Measurements from ENCODE around the gene CTBP1. TPM values are rescaled to one million over a fixed set of nuclear protein-coding genes. Genes with fewer than 3 reads are reported as not detected.

CTBP1 gene
- total and polyA plus RNA-seq, 2 of the 8 experiments (the other 6 are each of a cell fraction or from before 2014, with no cell fraction given): 128 to 185 TPM

DNA sequence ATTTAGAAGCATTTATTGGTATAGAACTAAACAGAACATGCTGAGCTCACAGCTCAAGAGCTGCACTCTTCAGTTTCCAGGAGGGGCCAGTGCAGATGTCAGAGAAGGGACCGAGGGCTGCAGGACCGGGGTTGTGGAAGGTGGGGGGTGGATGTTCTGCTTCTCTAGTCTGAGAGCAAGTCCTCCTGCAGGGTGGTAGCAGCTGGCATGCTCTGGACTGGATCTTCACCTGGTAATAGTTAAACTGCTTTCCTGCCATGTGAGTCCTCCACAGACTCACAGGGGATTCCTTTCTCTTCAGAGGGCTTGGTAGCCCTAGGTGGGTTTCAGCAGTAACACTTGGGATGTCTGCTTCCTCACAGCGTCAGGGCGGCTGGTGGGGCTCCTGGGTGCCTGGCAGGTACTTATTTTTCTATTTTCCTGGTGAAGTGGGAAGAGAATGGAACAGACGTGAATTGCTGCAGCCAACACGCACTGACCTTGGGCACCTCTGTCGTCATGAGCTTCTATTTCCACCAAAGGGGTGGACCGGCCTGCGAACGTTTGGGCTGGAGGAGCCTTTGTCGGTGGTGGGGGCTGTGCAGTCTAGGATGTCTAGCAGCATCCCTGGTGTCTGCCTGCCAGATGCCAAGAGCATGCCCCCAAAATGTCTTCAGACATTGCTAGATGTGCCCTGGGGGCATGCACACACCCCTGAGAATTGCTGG, 43.2 kb upstream of the CTBP1 start:
- Histone ChIP-seq H2BK12ac (ENCODE audit: low read depth, low read length) (0 out of 2 replicates have a peak overlapping the region, but pooled peaks have one; percentile 39), H3K4ac (replicated peaks; ENCODE audit: insufficient read length, low read depth, low read length) (no peak overlapping the region), H3K18ac (ENCODE audit: extremely low read depth, low read length) (no peak overlapping the region), H3K9me3 (ENCODE audit: insufficient read depth in 2 of 2, low read depth in 1 of 2, low read length in 1 of 2) (no peaks in the 10 kb centered on the region), H3K4me2 (ENCODE audit: insufficient read depth in 1 of 2, low read depth in 2 of 2, low read length in 2 of 2) (no peak overlapping the region; a peak in 1 of 4 replicates), H4K5ac (ENCODE audit: insufficient read length, low read depth, low read length) (no peak overlapping the region), H3K79me1 (ENCODE audit: low read depth, low read length) (peaks cover 25% of the 10 kb centered on the region), H3K9ac (replicated peaks in 1 of 4; ENCODE audit: extremely low read depth in 1 of 4, low read depth in 3 of 4, low read length in 3 of 4) (no peak overlapping the region; a peak in 1 of 7 replicates), H3K27ac (ENCODE audit: low read depth, low read length) (no peak overlapping the region), H3K27me3 (replicated peaks in 1 of 4; ENCODE audit: control insufficient read depth in 3 of 4, extremely low read depth in 1 of 4, insufficient read depth in 3 of 4, low read length in 3 of 4) (no peaks in the 10 kb centered on the region), H2AK5ac (ENCODE audit: low read depth, low read length) (no peak overlapping the region), H3K4me3 (ENCODE audit: extremely low read depth in 1 of 4, insufficient read depth in 2 of 4, low read depth in 3 of 4, low read length in 4 of 4) (no peak overlapping the region), H3K23ac (ENCODE audit: insufficient read length) (no peak overlapping the region), H2BK15ac (ENCODE audit: low read length) (no peak overlapping the region), H4K91ac (replicated peaks; ENCODE audit: insufficient read length, low read length) (no peak overlapping the region), H2BK120ac (replicated peaks; ENCODE audit: low read depth, low read length) (no peak overlapping the region), H4K20me1 (replicated peaks in 1 of 2; ENCODE audit: control insufficient read depth in 1 of 2, insufficient read depth in 2 of 2, low read length in 2 of 2) (peaks cover 26 to 28% of the 10 kb centered on the region in 2 experiments), H3K36me3 (ENCODE audit: control insufficient read depth in 2 of 4, insufficient read depth in 4 of 4, low read length in 3 of 4) (peaks cover 0 to 5% (median 0%) of the 10 kb centered on the region in 4 experiments; a peak in 1 of 8 replicates), H3K4me1 (replicated peaks in 1 of 4; ENCODE audit: control insufficient read depth in 3 of 4, insufficient read depth in 4 of 4, low read length in 3 of 4) (peaks cover 5 to 21% (median 14%) of the 10 kb centered on the region in 4 experiments), H3K79me2 (ENCODE audit: control insufficient read depth in 1 of 2, insufficient read depth in 2 of 2, low read length in 2 of 2) (peaks cover 40 to 70% of the 10 kb centered on the region in 2 experiments), H3K23me2 (ENCODE audit: low read depth, low read length) (peaks cover 8% of the 10 kb centered on the region; the same call in 1 of the 2 replicates), H3K14ac (ENCODE audit: insufficient read length) (no peak overlapping the region), H4K8ac (ENCODE audit: extremely low read depth, insufficient read depth, low read length) (no peak overlapping the region), H2BK20ac (ENCODE audit: low read length) (no peak overlapping the region), H2AFZ (ENCODE audit: low read length) (no peak overlapping the region), H2BK5ac (ENCODE audit: low read depth, low read length) (no peak overlapping the region), H3K56ac (replicated peaks; ENCODE audit: insufficient read length, low read depth, low read length) (no peak overlapping the region)
- WGBS, 2 experiments (ENCODE audit: extremely low coverage in 1 of 2, insufficient coverage in 1 of 2, insufficient read length in 1 of 2, insufficient replicate concordance in 2 of 2, low coverage in 1 of 2, low lambda C conversion rate in 2 of 2, missing lambda C conversion rate in 1 of 2): 92% methylated on average over 11 of the region's 11 CpGs; no CpG with 5 or more reads in 1 of the 2 experiments
- DNase-seq (ENCODE audit: low read depth in 1 of 2, low spot score in 2 of 2) (no peak), FAIRE-seq (no peak)
- ChIA-PET CTCF (ENCODE audit: partially characterized antibody) (interaction anchor here (1.4 to 1.5 kb wide), 2 partner anchors 25 to 64 kb away, joined by 3 to 4 read pairs; no protein-coding TSS in a partner anchor), POLR2A (ENCODE audit: partially characterized antibody) (interaction anchor here (0.6 to 1.1 kb wide), 4 partner anchors 24 to 119 kb away, joined by 3 read pairs; no protein-coding TSS in a partner anchor)
- TF ChIP-seq JUND (IDR thresholded peaks at IDR 0.05; ENCODE audit: low read length) (no peak), BRCA1 (IDR thresholded peaks at IDR 0.05; ENCODE audit: low read depth, low read length) (no peak), E2F6 (IDR thresholded peaks at IDR 0.05) (no peak)
